H9 (cell line): ENCODE results near the gene LZTR1. TPM values are rescaled to one million over a fixed set of nuclear protein-coding genes. Genes with fewer than 3 reads are reported as not detected.

ENCODE experiments used
- DNase-seq: peaks from one replicate; pipeline ENCODE4 v3.0.0-alpha.2; 2017
- H2AFZ ChIP-seq: one replicate; pipeline ENCODE4 v1.6.1; 2013; ENCODE audit warnings: mild to moderate bottlenecking, low read length, control low read depth, moderate library complexity
- H2AK5ac ChIP-seq: 2 replicates; pipeline ENCODE4 v1.6.1; 2013; ENCODE audit warnings: low read length, control low read depth, mixed read lengths; ENCODE audit not compliant: insufficient read length
- H2BK120ac ChIP-seq: one replicate; pipeline ENCODE4 v1.6.1; 2013; ENCODE audit warnings: low read depth, mild to moderate bottlenecking, low read length, control low read depth, inconsistent platforms; ENCODE audit not compliant: poor library complexity, severe bottlenecking
- H2BK12ac ChIP-seq: 2 replicates; pipeline ENCODE4 v1.6.1; 2013; ENCODE audit warnings: low read length, control low read depth, mixed read lengths, low read depth; ENCODE audit not compliant: insufficient read length
- H2BK15ac ChIP-seq: 2 replicates; pipeline ENCODE4 v1.6.1; 2013; ENCODE audit warnings: low read depth, low read length, control low read depth
- H2BK20ac ChIP-seq: one replicate; pipeline ENCODE4 v1.6.1; 2013; ENCODE audit warnings: low read depth, mild to moderate bottlenecking, low read length, control low read depth, inconsistent platforms; ENCODE audit not compliant: poor library complexity, severe bottlenecking
- H2BK5ac ChIP-seq: 2 replicates; pipeline ENCODE4 v1.6.1; 2013; ENCODE audit warnings: low read length, control low read depth, mixed read lengths; ENCODE audit not compliant: insufficient read length
- H3K14ac ChIP-seq: 2 replicates; pipeline ENCODE4 v1.6.1; 2013; ENCODE audit warnings: low read length, control low read depth; ENCODE audit not compliant: insufficient read depth
- H3K18ac ChIP-seq: 2 replicates; pipeline ENCODE4 v1.6.1; 2013; ENCODE audit warnings: low read depth, mild to moderate bottlenecking, mixed read lengths, low read length, control low read depth; ENCODE audit not compliant: insufficient read length
- H3K23ac ChIP-seq: 2 replicates; pipeline ENCODE4 v1.6.1; 2013; ENCODE audit warnings: low read length, control low read depth, mixed read lengths, low read depth; ENCODE audit not compliant: insufficient read length
- H3K23me2 ChIP-seq: 2 replicates; pipeline ENCODE4 v1.6.1; 2013; ENCODE audit warnings: low read depth, mild to moderate bottlenecking, mixed read lengths, low read length, control low read depth; ENCODE audit not compliant: insufficient read length, poor library complexity, severe bottlenecking
- H3K27ac ChIP-seq: 2 replicates; pipeline ENCODE4 v1.5.1; 2013; ENCODE audit warnings: low read length, control low read depth, mixed read lengths, low read depth; ENCODE audit not compliant: insufficient read length
- H3K27me3 ChIP-seq: 2 replicates; pipeline ENCODE4 v1.6.1; 2013; ENCODE audit warnings: low read length, control low read depth, inconsistent platforms; ENCODE audit not compliant: insufficient read depth
- H3K4ac ChIP-seq: 2 replicates; pipeline ENCODE4 v1.6.1; 2013; ENCODE audit warnings: low read depth, mild to moderate bottlenecking, control low read depth, inconsistent platforms, low read length, moderate library complexity
- H3K4me1 ChIP-seq: 2 replicates; pipeline ENCODE4 v1.6.1; 2013; ENCODE audit warnings: low read length, control low read depth, inconsistent platforms; ENCODE audit not compliant: insufficient read depth
- H3K4me2 ChIP-seq: 2 replicates; pipeline ENCODE4 v1.6.1; 2013; ENCODE audit warnings: low read length, control low read depth, mixed read lengths; ENCODE audit not compliant: insufficient read length, insufficient read depth
- H3K56ac ChIP-seq: 2 replicates; pipeline ENCODE4 v1.6.1; 2013; ENCODE audit warnings: low read depth, mild to moderate bottlenecking, mixed read lengths, low read length, control low read depth; ENCODE audit not compliant: insufficient read length
- H3K79me1 ChIP-seq: 2 replicates; pipeline ENCODE4 v1.6.1; 2013; ENCODE audit warnings: low read depth, mild to moderate bottlenecking, moderate library complexity, low read length, control low read depth, inconsistent platforms; ENCODE audit not compliant: insufficient read depth, poor library complexity, severe bottlenecking
- H3K79me2 ChIP-seq: 2 replicates; pipeline ENCODE4 v1.6.1; 2013; ENCODE audit warnings: low read length, control low read depth, inconsistent platforms; ENCODE audit not compliant: insufficient read depth
- H3K9ac ChIP-seq: 2 replicates; pipeline ENCODE4 v1.6.1; 2013; ENCODE audit warnings: low read length, control low read depth, mixed read lengths; ENCODE audit not compliant: insufficient read length; ENCODE audit errors: extremely low read depth
- H3K9me3 ChIP-seq: one replicate; pipeline ENCODE4 v1.6.1; 2013; ENCODE audit warnings: low read depth, low read length, inconsistent platforms; ENCODE audit not compliant: control insufficient read depth
- H3T11ph ChIP-seq: one replicate; pipeline ENCODE4 v1.6.1; 2013; ENCODE audit warnings: mild to moderate bottlenecking, low read length, control low read depth, inconsistent platforms
- H4K20me1 ChIP-seq: one replicate; pipeline ENCODE4 v1.6.1; 2013; ENCODE audit not compliant: control insufficient read depth, insufficient read length, insufficient read depth
- H4K5ac ChIP-seq: 2 replicates; pipeline ENCODE4 v1.6.1; 2013; ENCODE audit warnings: low read depth, mild to moderate bottlenecking, mixed read lengths, low read length, control low read depth; ENCODE audit not compliant: insufficient read length
- H4K8ac ChIP-seq: replicated peaks from 2 replicates; pipeline ENCODE4 v1.6.1; 2013; ENCODE audit warnings: low read length, control low read depth, mixed read lengths, low read depth; ENCODE audit not compliant: insufficient read length
- H4K91ac ChIP-seq: 2 replicates; pipeline ENCODE4 v1.6.1; 2013; ENCODE audit warnings: low read depth, mild to moderate bottlenecking, moderate library complexity, mixed read lengths, low read length, control low read depth; ENCODE audit not compliant: insufficient read length
- H3K27ac Mint-ChIP-seq, 3 experiments: 2 replicates in 2 of 3; 3 replicates in 1 of 3; pipeline ENCODE4 v1.8.0; 2020 to 2021; ENCODE audit warnings: mixed read lengths in 3 of 3, mild to moderate bottlenecking in 1 of 3, moderate library complexity in 1 of 3
- H3K27me3 Mint-ChIP-seq: 2 replicates; pipeline ENCODE4 v1.8.0; 2021; ENCODE audit warnings: low read depth, mild to moderate bottlenecking, moderate library complexity, mixed read lengths
- H3K36me3 Mint-ChIP-seq, 3 experiments: 2 replicates in 2 of 3; 3 replicates in 1 of 3; pipeline ENCODE4 v1.8.0; 2020 to 2021; ENCODE audit warnings: low read depth in 3 of 3, mixed read lengths in 3 of 3; ENCODE audit not compliant: insufficient read depth in 1 of 3
- H3K4me1 Mint-ChIP-seq, 2 experiments: 2 replicates each; pipeline ENCODE4 v1.8.0; 2020; ENCODE audit warnings: mixed read lengths in 2 of 2
- H3K4me3 Mint-ChIP-seq, 2 experiments: 2 replicates in 1 of 2; 3 replicates in 1 of 2; pipeline ENCODE4 v1.8.0; 2020 to 2021; ENCODE audit warnings: mild to moderate bottlenecking in 2 of 2, mixed read lengths in 2 of 2, moderate library complexity in 1 of 2
- H3K9me3 Mint-ChIP-seq, 2 experiments: 2 replicates in 1 of 2; 3 replicates in 1 of 2; pipeline ENCODE4 v1.8.0; 2020; ENCODE audit warnings: mild to moderate bottlenecking in 2 of 2, mixed read lengths in 2 of 2, moderate library complexity in 1 of 2
- WGBS: extraction: QIAGEN DNeasy Blood & Tissue Kit; methylation state at CpG from one replicate; pipeline ENCODE4 v1.1.7; 2013; ENCODE audit warnings: missing lambda C conversion rate, low lambda C conversion rate, mixed read lengths; ENCODE audit not compliant: insufficient read length; ENCODE audit errors: extremely low coverage; 5-methylcytosine and 5-hydroxymethylcytosine counted together
- total RNA-seq: library from RNA; stranded (reverse); gene quantifications from 2 replicates; pipeline ENCODE4 v1.2.1, GENCODE V29; 2021
- TF ChIP-seq, protein P1 (sequence below): fragments of 200-600 bp; sonication (generic); conservative IDR thresholded peaks from 3 replicates; pipeline ENCODE4 v1.8.0; 2021; ENCODE audit warnings: antibody characterized with exemption, mild to moderate bottlenecking

Gene LZTR1
- total RNA-seq, 1 experiment from 2014 or later = 47.0 TPM

DNA sequence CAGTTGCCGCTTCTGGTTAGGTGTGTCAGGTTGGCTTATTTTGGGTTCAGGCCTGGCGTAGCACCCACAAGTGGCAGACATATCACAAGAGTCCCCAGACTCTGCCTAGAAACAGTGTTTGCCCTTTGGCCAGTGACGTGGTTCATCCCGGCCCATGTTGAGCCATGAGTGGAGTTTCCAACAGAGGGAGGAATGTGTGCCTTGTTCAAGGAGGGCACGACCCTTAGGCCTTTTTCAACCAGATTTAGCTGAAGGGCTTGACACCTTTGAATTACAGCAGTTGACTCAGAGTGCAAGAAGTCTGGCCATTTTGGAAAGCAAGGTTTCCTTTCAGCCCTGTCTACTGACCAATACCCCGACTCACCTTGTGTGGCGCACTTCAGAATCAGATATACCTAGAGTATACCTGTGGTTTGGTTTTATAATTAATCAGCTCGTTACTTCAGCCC lies 30.1 kb upstream of the LZTR1 start:
- Histone ChIP-seq H3K18ac (no peak overlapping the region), H3K27ac (no peak overlapping the region), H3K23me2 (no peaks in the 10 kb centered on the region), H2BK15ac (no peak overlapping the region), H2BK120ac (no peak overlapping the region), H4K5ac (no peak overlapping the region), H2BK12ac (no peak overlapping the region), H2BK5ac (no peak overlapping the region), H3K27me3 (no peaks in the 10 kb centered on the region), H2AFZ (no peak overlapping the region), H3K14ac (no peak overlapping the region), H3T11ph (no peak overlapping the region), H3K9me3 (no peaks in the 10 kb centered on the region), H3K4me1 (no peaks in the 10 kb centered on the region), H3K23ac (no peak overlapping the region), H3K4me2 (no peak overlapping the region), H3K9ac (no peak overlapping the region), H3K4ac (no peak overlapping the region), H4K91ac (no peak overlapping the region), H3K56ac (no peak overlapping the region), H2BK20ac (no peak overlapping the region), H2AK5ac (no peak overlapping the region), H4K8ac (no peak overlapping the region), H4K20me1 (no peaks in the 10 kb centered on the region), H3K79me2 (peaks cover 6% of the 10 kb centered on the region; the same call in 1 of the 2 replicates), H3K79me1 (peaks cover 5% of the 10 kb centered on the region)
- TF ChIP-seq, protein P1, sequence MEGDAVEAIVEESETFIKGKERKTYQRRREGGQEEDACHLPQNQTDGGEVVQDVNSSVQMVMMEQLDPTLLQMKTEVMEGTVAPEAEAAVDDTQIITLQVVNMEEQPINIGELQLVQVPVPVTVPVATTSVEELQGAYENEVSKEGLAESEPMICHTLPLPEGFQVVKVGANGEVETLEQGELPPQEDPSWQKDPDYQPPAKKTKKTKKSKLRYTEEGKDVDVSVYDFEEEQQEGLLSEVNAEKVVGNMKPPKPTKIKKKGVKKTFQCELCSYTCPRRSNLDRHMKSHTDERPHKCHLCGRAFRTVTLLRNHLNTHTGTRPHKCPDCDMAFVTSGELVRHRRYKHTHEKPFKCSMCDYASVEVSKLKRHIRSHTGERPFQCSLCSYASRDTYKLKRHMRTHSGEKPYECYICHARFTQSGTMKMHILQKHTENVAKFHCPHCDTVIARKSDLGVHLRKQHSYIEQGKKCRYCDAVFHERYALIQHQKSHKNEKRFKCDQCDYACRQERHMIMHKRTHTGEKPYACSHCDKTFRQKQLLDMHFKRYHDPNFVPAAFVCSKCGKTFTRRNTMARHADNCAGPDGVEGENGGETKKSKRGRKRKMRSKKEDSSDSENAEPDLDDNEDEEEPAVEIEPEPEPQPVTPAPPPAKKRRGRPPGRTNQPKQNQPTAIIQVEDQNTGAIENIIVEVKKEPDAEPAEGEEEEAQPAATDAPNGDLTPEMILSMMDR = peak; percentile 17; the same call in 1 of the 3 replicates
- Mint-ChIP-seq H3K27ac (peak overlapping the region in 1 of 3 experiments; percentile 36; a peak in 1 of 7 replicates), H3K4me3 (no peak overlapping the region), H3K27me3 (peaks cover 6% of the 10 kb centered on the region), H3K4me1 (peaks cover 6 to 13% of the 10 kb centered on the region in 2 experiments), H3K9me3 (no peaks in the 10 kb centered on the region), H3K36me3 (peaks cover 20 to 57% (median 54%) of the 10 kb centered on the region in 3 experiments; a peak in 6 of 7 replicates)
- no CpG with 5 or more reads among the region's 8 CpGs for WGBS
- no peak for DNase-seq
